Fibroblast of the aortic adventitia (primary cell): ENCODE data around the gene CCDC149. TPM values are rescaled to one million over a fixed set of nuclear protein-coding genes. Genes with fewer than 3 reads are reported as not detected.

Experiments
- DNase-seq: peaks from one replicate; pipeline ENCODE4 v3.0.0-alpha.2; 2010; ENCODE audit warnings: low read depth
- H3K4me3 ChIP-seq: 2 replicates; pipeline ENCODE4 v1.5.1; 2011; ENCODE audit warnings: low read depth, mild to moderate bottlenecking, control low read depth, low read length, moderate library complexity
- total RNA-seq: library from RNA; depleted of rRNA; stranded (reverse); fragments of >200 nt; gene quantifications from 2 replicates; pipeline ENCODE4 v1.2.3, GENCODE V29; 2012; ENCODE audit warnings: low replicate concordance
- TF ChIP-seq, protein P1 (sequence below): IDR thresholded peaks from 2 replicates; pipeline ENCODE4 v1.5.1; 2011; ENCODE audit warnings: mild to moderate bottlenecking, low read length, control low read depth, inconsistent platforms; ENCODE audit not compliant: insufficient read depth

The CCDC149 gene
- total RNA-seq, 1 donor: 18.3 TPM

DNA sequence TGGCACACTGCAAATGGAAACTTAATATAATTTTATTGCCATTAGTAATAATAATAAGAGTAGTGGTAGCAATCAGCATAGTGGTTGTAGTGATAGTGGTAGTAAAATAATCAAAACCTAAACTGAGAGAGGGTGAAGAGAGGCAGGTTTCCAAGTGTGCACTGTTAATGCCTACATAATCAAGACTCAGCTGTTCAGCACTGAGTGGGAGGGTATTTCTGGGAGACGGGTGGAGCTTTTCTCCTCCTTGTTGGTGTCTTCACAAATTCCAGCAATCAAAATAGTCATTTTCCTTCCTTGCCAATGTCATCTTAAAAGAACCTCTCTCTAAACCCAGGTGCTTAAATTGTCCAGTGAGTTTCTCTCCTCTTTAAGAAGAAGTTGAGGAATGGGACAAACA is 18.6 kb downstream of the CCDC149 start:
- TF ChIP-seq, protein P1, sequence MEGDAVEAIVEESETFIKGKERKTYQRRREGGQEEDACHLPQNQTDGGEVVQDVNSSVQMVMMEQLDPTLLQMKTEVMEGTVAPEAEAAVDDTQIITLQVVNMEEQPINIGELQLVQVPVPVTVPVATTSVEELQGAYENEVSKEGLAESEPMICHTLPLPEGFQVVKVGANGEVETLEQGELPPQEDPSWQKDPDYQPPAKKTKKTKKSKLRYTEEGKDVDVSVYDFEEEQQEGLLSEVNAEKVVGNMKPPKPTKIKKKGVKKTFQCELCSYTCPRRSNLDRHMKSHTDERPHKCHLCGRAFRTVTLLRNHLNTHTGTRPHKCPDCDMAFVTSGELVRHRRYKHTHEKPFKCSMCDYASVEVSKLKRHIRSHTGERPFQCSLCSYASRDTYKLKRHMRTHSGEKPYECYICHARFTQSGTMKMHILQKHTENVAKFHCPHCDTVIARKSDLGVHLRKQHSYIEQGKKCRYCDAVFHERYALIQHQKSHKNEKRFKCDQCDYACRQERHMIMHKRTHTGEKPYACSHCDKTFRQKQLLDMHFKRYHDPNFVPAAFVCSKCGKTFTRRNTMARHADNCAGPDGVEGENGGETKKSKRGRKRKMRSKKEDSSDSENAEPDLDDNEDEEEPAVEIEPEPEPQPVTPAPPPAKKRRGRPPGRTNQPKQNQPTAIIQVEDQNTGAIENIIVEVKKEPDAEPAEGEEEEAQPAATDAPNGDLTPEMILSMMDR: no peak

DNA sequence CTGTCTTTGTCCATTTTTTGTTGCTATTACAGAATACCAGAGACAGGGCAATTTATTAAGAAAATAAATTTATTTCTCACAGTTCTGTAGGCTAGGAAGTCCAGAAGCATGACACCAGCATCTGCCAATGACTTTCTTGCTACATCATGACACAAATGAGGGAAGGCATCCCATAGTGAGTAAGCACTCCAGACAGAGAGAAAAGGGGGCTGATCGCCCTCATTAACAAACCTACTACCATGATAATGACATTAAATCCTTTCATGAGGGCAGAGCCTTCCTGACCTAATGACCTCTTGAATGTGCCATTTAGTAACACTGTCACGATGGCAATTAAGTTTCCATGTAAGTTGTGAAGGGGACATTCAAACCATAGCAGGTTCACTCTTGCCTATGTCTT is 20.1 kb downstream of the CCDC149 start:
- no peak for DNase-seq
- TF ChIP-seq, protein P1: no peak
- H3K4me3 ChIP-seq: no peak overlapping the region

More for the DNA sequence above, 18.6 kb downstream of the CCDC149 start:
- no peak for DNase-seq
- no peak overlapping the region for H3K4me3 ChIP-seq

DNA sequence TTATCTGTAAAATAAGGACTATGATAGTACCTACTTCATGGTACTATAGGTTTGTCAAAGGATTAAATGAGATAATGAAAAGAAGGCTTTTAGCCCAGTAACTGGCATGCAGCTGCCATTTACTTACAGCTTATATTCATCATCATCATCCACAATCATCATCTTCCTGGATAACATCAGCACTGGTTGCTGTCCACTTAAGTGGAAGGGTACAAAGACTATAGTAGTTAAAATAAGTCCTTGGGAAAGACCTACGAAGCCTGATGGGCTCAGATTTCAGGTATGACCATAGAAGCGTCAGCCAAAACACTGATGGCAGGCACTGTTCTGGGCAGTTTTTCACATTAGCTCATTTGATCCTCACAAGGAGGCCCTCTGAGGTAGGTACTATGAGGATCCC is 20.6 kb downstream of the CCDC149 start:
- DNase-seq: no peak
- no peak overlapping the region for H3K4me3 ChIP-seq
- TF ChIP-seq, protein P1: no peak

DNA sequence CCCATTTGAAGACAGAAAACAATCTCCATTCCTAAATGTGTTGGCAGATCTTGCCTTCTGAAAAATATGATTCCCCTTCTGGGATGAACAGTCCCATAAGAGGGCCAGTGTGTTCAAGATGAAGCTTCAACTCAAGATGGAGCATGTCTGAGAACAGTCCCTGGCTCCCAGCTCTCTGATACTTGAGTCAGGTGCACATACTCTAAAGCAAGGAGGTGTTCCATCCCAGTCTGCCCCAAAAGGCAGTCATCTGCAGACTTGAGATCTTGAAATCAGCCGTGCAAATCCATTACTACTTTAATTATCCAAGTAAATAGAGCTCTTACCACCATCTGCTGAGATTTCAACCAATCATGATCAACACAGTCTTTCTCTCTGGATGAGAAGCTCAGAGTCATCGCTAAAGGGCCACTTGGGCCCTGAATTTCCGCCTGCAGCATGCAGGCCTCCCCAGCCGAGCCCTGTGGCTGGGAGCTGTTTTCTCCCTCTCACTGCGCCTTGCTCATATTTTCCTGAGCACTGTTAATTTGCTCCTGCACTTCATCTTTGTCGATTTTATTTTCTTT is 22.2 kb downstream of the CCDC149 start:
- TF ChIP-seq, protein P1: no peak
- no peak overlapping the region for H3K4me3 ChIP-seq
- no peak for DNase-seq

DNA sequence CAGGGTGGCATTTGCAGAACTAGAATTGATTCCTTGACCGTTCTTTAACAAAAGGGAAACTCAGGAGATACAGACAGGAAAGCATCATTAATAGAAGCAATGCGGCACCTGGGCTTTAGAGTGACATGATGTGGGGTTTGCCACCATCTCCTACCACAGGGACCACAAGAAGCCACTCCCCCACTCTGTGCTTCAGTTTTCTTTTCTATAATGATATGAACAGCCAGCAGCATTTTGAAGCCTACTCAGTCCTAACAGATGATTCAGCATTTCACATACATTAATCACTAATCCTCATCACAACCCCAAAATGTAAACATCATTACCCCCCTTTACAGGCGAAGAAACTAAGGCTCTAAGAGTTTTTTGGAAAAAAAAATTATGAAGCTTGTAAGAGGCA is 22.9 kb downstream of the CCDC149 start:
- no peak for DNase-seq
- TF ChIP-seq, protein P1: no peak
- no peak overlapping the region for H3K4me3 ChIP-seq

DNA sequence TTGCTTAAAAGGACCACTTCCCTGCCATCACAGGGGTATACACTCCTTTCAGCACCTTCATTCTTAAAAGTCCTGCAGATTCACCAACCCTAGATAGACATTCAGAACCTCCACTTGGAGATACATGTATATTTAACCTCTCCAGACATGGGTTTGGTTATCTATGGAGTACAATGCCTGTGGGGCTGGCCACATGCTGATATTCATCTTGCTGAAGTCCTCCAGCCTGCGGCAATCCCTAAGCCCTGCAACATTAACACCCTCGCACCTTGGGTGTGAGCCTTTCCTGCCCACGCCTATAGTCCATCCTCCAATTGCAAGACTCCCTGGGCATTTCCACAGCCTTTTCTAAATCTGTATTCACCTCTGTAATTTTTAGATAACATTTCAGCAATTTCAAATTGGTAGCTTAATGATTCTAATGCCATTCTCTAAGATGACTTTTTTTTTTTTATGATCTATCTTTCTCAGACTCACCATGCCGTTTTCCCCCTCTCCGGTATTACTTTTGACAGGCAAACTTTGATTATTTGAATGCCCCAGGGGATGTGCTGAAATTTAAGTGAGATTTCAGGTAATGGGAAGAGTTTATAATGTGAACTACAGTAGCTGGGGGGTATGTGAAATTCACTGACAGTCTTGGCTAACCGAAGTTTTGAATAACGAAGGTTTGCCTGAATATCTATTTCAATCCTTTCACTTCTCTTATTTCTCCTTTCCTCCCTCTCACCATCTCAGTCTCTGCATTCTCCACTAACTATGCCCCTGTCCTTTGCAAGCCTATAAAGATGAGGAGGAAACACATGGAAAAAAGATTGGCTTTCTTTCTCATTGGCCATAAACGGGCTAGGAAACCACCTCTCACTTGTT is 24.1 kb downstream of the CCDC149 start:
- TF ChIP-seq, protein P1: no peak
- H3K4me3 ChIP-seq: no peak overlapping the region
- no peak for DNase-seq
